ENCODE results near the gene ITPKC.
"Not testable (repeated sequence)": the region's sequence is repeated elsewhere in the genome, so short reads cannot be mapped to it uniquely, and the experiment has no call there.

GRCh38 chr19:40784146-40784545 lies 67.2 kb downstream of the ITPKC start:
- not testable (repeated sequence) for TF ChIP-seq USF2 (CRISPR knock-in tag; IDR thresholded peaks at IDR 0.05); USF1 (CRISPR knock-in tag; IDR thresholded peaks at IDR 0.05); CTCF (IDR thresholded peaks at IDR 0.05 in 2 of 3, conservative IDR thresholded peaks at IDR 0.05 in 1 of 3; ENCODE audit: insufficient read depth in 2 of 3, low read depth in 1 of 3, low read length in 3 of 3); ATF7 (IDR thresholded peaks at IDR 0.05); YY1 (IDR thresholded peaks at IDR 0.05; ENCODE audit: borderline replicate concordance in 1 of 3, control insufficient read depth in 1 of 3, extremely low read depth in 1 of 3, insufficient read depth in 3 of 3, insufficient read length in 1 of 3, insufficient replicate concordance in 2 of 3, low read depth in 1 of 3, low read length in 2 of 3); ZNF124 (CRISPR knock-in tag; IDR thresholded peaks at IDR 0.05); BRCA1 (IDR thresholded peaks at IDR 0.05); BRCA1 (CRISPR knock-in tag; IDR thresholded peaks at IDR 0.05); POLR3A (IDR thresholded peaks at IDR 0.05; ENCODE audit: borderline replicate concordance, extremely low read depth, insufficient read depth, insufficient read length); E2F5 (CRISPR knock-in tag; IDR thresholded peaks at IDR 0.05); NCOA2 (IDR thresholded peaks at IDR 0.05; ENCODE audit: partially characterized antibody in 2 of 2); CHD4 (IDR thresholded peaks at IDR 0.05; ENCODE audit: insufficient read depth, insufficient replicate concordance, low read depth, low read length, poor library complexity, severe bottlenecking); KLF6 (CRISPR knock-in tag; IDR thresholded peaks at IDR 0.05; ENCODE audit: borderline replicate concordance)
